BLaER1 (cell line): ENCODE measurements around the gene GATA5.

Experiments used
- H3K27ac ChIP-seq: shearing (Covaris generic); formaldehyde crosslinking; 2 replicates; pipeline ENCODE4 v1.8.1; 2022
- H3K27me3 ChIP-seq: shearing (Covaris generic); formaldehyde crosslinking; 2 replicates; pipeline ENCODE4 v1.8.1; 2022
- H3K36me3 ChIP-seq: shearing (Covaris generic); formaldehyde crosslinking; 2 replicates; pipeline ENCODE4 v1.8.1; 2022
- H3K4me1 ChIP-seq: shearing (Covaris generic); formaldehyde crosslinking; 2 replicates; pipeline ENCODE4 v1.8.1; 2022
- H3K4me2 ChIP-seq: shearing (Covaris generic); formaldehyde crosslinking; 2 replicates; pipeline ENCODE4 v1.8.1; 2022
- H3K4me3 ChIP-seq: shearing (Covaris generic); formaldehyde crosslinking; 2 replicates; pipeline ENCODE4 v1.8.1; 2022
- H3K9ac ChIP-seq: shearing (Covaris generic); formaldehyde crosslinking; 2 replicates; pipeline ENCODE4 v1.8.1; 2022
- H3K9me3 ChIP-seq: shearing (Covaris generic); formaldehyde crosslinking; 2 replicates; pipeline ENCODE4 v1.8.1; 2022
- H4K20me1 ChIP-seq: shearing (Covaris generic); formaldehyde crosslinking; 2 replicates; pipeline ENCODE4 v1.8.1; 2022
- Cebpa-rat ChIP-seq: shearing (Covaris generic); IDR thresholded peaks from 2 replicates; pipeline ENCODE4 v1.8.1; 2022

The GATA5 gene

GRCh38 chr20:62489932-62490263 is 14.1 kb upstream of the GATA5 start:
- peaks cover 11% of the 10 kb centered on the region; the same call in 1 of the 2 replicates for H4K20me1 ChIP-seq
- peak overlapping the region; percentile 63 for H3K4me2 ChIP-seq
- H3K27me3 ChIP-seq = peaks cover 49% of the 10 kb centered on the region
- H3K9me3 ChIP-seq = peaks cover 8% of the 10 kb centered on the region
- no peak overlapping the region for H3K27ac ChIP-seq
- H3K36me3 ChIP-seq = no peaks in the 10 kb centered on the region
- peaks cover 69% of the 10 kb centered on the region for H3K4me1 ChIP-seq
- no peak for TF ChIP-seq Cebpa-rat
- H3K4me3 ChIP-seq = no peak overlapping the region
- no peak overlapping the region for H3K9ac ChIP-seq

GRCh38 chr20:62489186-62489931 is 13.6 kb upstream of the GATA5 start:
- Histone ChIP-seq H3K27ac (no peak overlapping the region), H3K4me2 (peak overlapping the region; percentile 63), H3K9ac (no peak overlapping the region), H3K36me3 (no peaks in the 10 kb centered on the region), H4K20me1 (peaks cover 14% of the 10 kb centered on the region; the same call in 1 of the 2 replicates), H3K4me1 (peaks cover 63% of the 10 kb centered on the region), H3K27me3 (peaks cover 54% of the 10 kb centered on the region), H3K9me3 (peaks cover 8% of the 10 kb centered on the region), H3K4me3 (no peak overlapping the region)
- no peak for TF ChIP-seq Cebpa-rat

GRCh38 chr20:62488470-62488869 is 12.7 kb upstream of the GATA5 start:
- H3K27ac ChIP-seq = no peak overlapping the region
- H3K27me3 ChIP-seq = peaks cover 63% of the 10 kb centered on the region
- H3K4me3 ChIP-seq = no peak overlapping the region
- TF ChIP-seq Cebpa-rat = no peak
- peaks cover 18% of the 10 kb centered on the region; the same call in 1 of the 2 replicates for H4K20me1 ChIP-seq
- H3K4me1 ChIP-seq = peaks cover 54% of the 10 kb centered on the region
- peaks cover 8% of the 10 kb centered on the region for H3K9me3 ChIP-seq
- no peaks in the 10 kb centered on the region for H3K36me3 ChIP-seq
- no peak overlapping the region for H3K4me2 ChIP-seq
- H3K9ac ChIP-seq = no peak overlapping the region

GRCh38 chr20:62487561-62488354 is 12.0 kb upstream of the GATA5 start:
- Histone ChIP-seq H3K4me2 (peak overlapping the region; percentile 23), H4K20me1 (peaks cover 24% of the 10 kb centered on the region; the same call in 1 of the 2 replicates), H3K36me3 (no peaks in the 10 kb centered on the region), H3K27me3 (peaks cover 70% of the 10 kb centered on the region), H3K27ac (no peak overlapping the region), H3K4me3 (no peak overlapping the region), H3K4me1 (peaks cover 51% of the 10 kb centered on the region), H3K9me3 (peaks cover 8% of the 10 kb centered on the region), H3K9ac (no peak overlapping the region)
- no peak for TF ChIP-seq Cebpa-rat

- Histone ChIP-seq H3K4me2 (peak overlapping the region; percentile 23), H3K9ac (no peak overlapping the region), H3K4me3 (no peak overlapping the region), H4K20me1 (peaks cover 30% of the 10 kb centered on the region; the same call in 1 of the 2 replicates), H3K27ac (no peak overlapping the region), H3K27me3 (peaks cover 77% of the 10 kb centered on the region), H3K36me3 (no peaks in the 10 kb centered on the region), H3K4me1 (peaks cover 52% of the 10 kb centered on the region), H3K9me3 (peaks cover 8% of the 10 kb centered on the region)
- TF ChIP-seq Cebpa-rat = no peak
These were observed 11.3 kb upstream of the GATA5 start for GRCh38 chr20:62487118-62487517.

- Histone ChIP-seq H3K27me3 (peaks cover 83% of the 10 kb centered on the region), H3K27ac (no peak overlapping the region), H3K36me3 (no peaks in the 10 kb centered on the region), H4K20me1 (peaks cover 36% of the 10 kb centered on the region; the same call in 1 of the 2 replicates), H3K4me3 (no peak overlapping the region), H3K9ac (no peak overlapping the region), H3K9me3 (peaks cover 8% of the 10 kb centered on the region), H3K4me1 (peaks cover 54% of the 10 kb centered on the region), H3K4me2 (no peak overlapping the region)
- TF ChIP-seq Cebpa-rat = no peak
These were observed 10.7 kb upstream of the GATA5 start for GRCh38 chr20:62486484-62486883.

GRCh38 chr20:62485701-62486089 is 9.9 kb upstream of the GATA5 start:
- peaks cover 38% of the 10 kb centered on the region; the same call in 1 of the 2 replicates for H4K20me1 ChIP-seq
- H3K36me3 ChIP-seq = no peaks in the 10 kb centered on the region
- H3K4me1 ChIP-seq = peaks cover 62% of the 10 kb centered on the region
- no peak overlapping the region for H3K9ac ChIP-seq
- no peak for TF ChIP-seq Cebpa-rat
- H3K4me2 ChIP-seq = peak overlapping the region; percentile 22
- H3K27me3 ChIP-seq = peaks cover 91% of the 10 kb centered on the region
- H3K27ac ChIP-seq = no peak overlapping the region
- H3K9me3 ChIP-seq = peaks cover under 1% of the 10 kb centered on the region
- no peak overlapping the region for H3K4me3 ChIP-seq

GRCh38 chr20:62485062-62485700 is 9.4 kb upstream of the GATA5 start:
- Histone ChIP-seq H3K27ac (no peak overlapping the region), H3K9ac (no peak overlapping the region), H3K4me1 (peaks cover 65% of the 10 kb centered on the region), H3K27me3 (peaks cover 96% of the 10 kb centered on the region), H4K20me1 (peaks cover 38% of the 10 kb centered on the region; the same call in 1 of the 2 replicates), H3K36me3 (no peaks in the 10 kb centered on the region), H3K9me3 (no peaks in the 10 kb centered on the region), H3K4me3 (no peak overlapping the region), H3K4me2 (peak overlapping the region; percentile 22)
- no peak for TF ChIP-seq Cebpa-rat

- Histone ChIP-seq H4K20me1 (peaks cover 41% of the 10 kb centered on the region), H3K4me1 (peaks cover 64% of the 10 kb centered on the region), H3K4me2 (no peak overlapping the region), H3K4me3 (no peak overlapping the region), H3K27me3 (peaks cover 99% of the 10 kb centered on the region), H3K9me3 (no peaks in the 10 kb centered on the region), H3K9ac (no peak overlapping the region), H3K36me3 (no peaks in the 10 kb centered on the region), H3K27ac (no peak overlapping the region)
- TF ChIP-seq Cebpa-rat = no peak
These were observed 8.7 kb upstream of the GATA5 start for GRCh38 chr20:62484478-62484877.
